Forelimb muscle (tissue), 1 donor: ENCODE measurements around the gene CRHR2. TPM values are rescaled to one million over a fixed set of nuclear protein-coding genes. Genes with fewer than 3 reads are reported as not detected.
"Not testable (repeated sequence)": the region's sequence is repeated elsewhere in the genome, so short reads cannot be mapped to it uniquely, and the experiment has no call there.

Experiments used
- DNase-seq: peaks from one replicate; pipeline ENCODE4 v3.0.0-alpha.2; 2013; ENCODE audit warnings: low read depth
- polyA plus RNA-seq: library from polyadenylated mRNA; unstranded; fragments of 120-200 nt; gene quantifications from one replicate; pipeline ENCODE4 v1.2.1, GENCODE V29; 2013; ENCODE audit not compliant: insufficient read length

The CRHR2 gene
- polyA plus RNA-seq, 1 donor = 3.4 TPM

DNA sequence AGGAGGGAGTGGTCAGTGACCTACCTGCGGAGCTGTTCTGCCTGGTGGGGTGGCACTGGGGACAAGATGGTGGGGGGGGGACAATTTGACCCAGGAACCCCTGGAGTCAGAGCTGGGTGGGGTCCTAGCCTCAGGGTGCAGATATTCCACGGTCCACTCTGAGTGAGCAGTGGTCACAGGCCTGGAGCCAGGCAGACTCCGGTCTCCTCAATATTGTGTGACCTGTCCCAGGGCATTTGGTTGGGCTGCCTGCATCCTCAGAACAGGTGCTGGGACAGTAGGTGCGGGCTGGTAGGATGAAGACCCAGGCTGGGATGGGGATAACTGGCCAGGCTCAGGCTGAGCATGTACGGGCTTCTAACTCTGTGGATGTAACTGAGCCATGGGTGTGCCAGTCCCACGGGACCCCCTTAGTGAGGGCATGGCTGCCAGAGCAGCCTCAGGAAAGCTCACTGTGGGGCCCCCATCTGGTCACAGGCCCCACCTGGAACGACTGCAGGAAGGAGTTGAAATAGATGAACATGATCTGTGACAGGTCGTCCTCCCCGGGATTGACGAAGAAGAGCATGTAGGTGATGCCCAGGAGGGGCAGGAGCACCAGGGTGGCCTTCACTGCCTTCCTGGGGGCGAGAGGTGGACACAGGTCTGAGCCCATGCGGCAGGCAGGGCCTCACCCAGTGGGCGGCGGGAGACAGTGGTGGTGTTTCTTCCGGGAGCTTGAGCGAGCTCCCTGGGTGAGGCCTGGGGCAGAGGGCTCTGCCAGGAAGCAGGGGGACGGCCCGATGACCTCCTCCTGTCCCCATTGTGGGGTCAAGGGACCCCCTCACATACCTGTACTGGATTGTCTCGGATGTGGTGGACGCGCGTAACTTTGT, 26.9 kb downstream of the CRHR2 start:
- no peak for DNase-seq

DNA sequence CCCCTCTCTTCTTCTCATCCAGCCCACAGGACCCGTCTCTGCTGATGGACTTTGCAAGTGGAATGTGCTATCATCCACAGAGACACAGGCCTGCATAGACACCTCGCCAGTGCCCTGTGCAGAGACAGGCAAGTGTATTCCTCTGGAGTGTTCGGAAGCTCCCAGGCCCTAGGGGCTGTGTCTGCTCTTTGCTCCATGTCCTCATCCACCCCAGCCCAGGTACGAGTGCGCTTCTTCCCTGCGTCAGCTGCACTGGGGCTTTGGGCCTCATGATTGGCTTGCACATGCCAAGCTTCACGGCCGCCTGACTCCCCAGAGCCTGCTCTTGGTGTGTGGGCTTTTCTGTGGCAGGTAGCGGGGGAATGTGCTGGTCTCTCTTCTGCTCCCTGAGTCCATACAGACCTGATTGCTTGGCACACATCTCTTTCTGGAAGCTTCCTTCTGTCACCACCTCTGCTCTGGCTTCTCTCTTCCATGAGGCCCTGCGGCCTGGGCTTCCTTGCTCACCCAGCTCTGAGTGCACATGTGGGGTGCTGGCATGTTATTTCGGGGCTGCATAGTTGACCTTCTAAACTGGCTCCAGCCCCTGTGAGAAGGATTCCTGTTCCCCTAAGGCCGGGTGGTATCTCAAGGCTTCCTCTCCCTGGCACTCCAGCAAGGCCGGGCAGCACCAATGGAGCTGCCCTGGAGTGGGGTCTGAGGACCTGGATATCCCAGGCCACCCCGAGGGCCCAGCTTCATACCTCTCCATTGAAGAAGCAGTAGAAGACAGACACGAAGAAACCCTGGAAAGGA, 27.8 kb downstream of the CRHR2 start:
- no peak for DNase-seq

DNA sequence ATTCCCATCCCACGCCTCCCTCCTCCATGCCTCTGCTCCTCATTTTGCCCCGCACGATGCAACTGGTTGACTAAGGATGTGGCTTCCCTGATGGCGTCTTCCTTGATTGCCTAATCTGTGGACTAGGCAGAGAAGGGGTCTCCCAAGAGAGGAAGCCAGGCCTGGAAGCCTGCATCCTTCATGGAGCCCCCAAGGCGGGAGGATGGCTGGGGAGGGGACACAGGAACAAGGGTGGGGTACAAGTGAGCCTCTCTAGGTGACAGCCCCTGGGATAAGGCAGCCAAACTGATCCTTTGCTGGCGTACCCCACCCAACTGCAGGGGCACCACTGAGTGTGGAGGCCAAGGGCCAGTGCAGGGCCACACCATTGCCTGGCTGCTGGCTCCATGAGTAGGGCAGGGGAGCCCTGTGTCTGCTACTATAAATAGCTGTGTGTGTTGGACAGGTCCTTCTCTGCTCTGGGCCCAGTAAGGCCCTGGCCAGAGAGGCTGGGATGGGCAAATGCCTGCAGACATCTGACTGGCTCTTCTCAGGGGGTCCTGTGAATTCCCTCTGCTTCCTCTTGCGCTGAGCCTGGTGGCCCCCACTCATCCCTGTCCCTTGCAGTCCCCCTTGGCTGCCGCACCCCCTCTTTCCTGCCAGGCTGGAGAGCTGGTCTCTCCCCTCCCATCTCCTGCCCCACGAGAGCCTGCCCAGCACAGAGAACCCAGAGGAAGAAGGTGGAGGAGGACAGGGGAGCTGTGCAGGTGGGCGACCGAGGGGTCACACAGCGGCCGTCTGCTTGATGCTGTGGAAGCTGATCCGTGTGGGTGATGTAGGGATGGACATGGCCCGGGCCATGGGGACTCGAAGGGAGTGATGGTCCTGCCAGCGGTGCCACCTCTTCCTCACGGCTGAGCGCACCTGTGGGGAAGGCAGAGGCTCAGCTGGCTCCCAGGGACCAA, 29.3 kb downstream of the CRHR2 start:
- DNase-seq = no peak

DNA sequence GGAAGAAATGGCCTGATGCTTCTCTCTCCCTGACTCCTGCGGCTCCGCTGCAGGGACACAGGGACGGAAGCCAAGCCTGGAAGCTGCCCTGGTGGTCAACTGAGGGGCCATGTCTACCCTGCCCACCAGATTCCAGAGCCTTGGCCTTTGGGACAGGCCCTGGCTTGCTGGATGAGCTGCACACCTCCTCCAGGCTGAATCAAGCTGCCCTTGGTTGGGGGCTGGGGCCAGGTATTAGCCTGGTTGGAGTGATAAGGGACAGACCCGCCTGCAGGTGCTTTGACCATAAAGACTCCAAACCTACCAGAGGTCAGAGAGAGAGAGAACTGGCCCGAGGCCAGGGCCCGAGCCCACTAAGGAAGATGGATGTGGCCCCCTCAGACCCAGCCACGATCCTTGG, 30.1 kb downstream of the CRHR2 start:
- no peak for DNase-seq

DNA sequence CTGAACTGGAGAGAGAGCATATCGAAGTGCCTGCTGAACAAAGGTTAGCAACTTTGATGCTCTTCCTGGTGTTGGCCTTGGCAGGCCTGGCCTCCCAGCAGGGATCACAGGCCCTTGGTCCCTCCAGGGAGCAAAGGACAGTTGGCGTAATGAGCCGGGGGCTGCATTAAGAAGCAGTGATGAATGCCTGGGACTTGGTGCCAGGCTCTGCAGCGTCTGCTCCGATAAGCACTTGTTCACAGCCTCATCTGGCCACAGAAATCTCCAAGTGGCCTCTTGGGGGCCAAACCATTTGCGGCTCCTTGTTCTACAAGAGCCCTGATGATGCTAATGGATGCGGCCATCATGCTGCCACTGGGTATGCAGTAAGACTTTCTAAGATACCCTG, 31.8 kb downstream of the CRHR2 start:
- no peak for DNase-seq

DNA sequence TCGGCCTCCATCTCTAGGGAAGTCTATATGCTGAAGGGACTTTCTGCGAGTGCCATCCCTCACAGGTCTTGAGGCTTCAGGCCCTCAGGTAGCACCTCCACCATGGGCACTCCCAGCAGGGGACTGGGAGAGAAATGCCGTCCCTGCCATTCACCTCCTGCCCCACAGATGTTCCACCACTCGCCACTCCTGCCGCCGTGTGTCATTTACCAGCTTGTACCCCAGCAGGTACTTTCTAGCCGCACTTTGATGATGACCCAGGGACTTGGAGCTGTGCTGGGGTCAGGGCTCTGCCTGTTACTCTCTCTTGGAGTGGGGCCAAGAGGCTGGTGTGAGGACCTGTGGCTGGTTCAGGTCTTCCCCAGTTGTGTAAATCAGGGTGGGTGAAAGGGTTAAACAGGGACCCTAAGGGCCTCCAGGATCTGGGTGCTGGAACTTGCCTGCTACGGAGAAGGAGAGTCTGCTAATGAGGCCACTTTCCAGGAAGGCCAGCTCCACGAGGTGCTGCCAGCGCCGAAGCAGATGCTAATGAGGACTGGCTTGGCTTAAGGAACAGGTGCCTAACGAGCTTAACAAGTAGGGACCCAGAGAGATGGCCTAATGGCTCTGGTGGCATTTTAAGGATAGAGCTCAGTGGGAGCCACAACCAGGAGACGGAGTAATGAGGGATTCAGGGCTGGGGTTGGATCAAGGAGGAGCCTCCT, 32.4 kb downstream of the CRHR2 start:
- no peak for DNase-seq

DNA sequence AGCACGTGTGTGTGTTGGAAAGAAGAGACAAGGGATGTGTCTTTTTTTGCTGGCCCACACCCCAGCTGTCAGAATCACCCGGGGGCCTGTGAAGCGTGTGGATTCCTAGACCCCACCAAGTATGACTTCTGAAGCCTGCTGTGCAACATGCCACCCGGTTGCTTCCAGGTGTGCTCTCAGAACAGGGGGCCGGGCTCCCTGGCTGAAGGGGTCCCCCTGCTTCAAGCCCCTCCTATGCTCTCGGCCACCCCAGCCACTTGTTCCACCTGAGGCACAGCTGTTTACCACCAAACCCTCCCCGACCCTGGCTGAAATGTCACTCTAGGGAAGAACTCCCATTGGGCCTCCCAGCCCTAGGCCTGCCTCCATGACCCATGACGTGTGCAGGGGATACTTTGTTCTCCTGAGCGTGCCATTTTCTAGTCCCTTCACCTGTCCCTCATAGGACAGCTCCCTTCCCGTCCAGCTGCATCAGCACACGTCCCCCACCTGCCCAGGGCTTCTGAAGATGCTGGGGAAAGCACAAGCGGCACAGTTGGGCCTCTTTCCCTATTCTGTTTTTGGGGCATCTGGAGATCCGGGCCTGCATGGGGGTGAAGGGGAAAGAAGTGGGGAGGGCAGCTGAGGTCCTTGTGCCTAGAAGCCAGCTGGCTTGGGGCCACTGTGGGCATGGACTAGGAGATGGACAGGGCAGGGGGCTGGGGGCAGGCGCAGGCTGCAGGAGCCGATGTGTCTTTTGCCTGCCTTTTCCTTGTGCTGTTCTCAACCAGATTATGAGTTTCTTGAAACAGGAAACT, 33.3 kb downstream of the CRHR2 start:
- DNase-seq = no peak

DNA sequence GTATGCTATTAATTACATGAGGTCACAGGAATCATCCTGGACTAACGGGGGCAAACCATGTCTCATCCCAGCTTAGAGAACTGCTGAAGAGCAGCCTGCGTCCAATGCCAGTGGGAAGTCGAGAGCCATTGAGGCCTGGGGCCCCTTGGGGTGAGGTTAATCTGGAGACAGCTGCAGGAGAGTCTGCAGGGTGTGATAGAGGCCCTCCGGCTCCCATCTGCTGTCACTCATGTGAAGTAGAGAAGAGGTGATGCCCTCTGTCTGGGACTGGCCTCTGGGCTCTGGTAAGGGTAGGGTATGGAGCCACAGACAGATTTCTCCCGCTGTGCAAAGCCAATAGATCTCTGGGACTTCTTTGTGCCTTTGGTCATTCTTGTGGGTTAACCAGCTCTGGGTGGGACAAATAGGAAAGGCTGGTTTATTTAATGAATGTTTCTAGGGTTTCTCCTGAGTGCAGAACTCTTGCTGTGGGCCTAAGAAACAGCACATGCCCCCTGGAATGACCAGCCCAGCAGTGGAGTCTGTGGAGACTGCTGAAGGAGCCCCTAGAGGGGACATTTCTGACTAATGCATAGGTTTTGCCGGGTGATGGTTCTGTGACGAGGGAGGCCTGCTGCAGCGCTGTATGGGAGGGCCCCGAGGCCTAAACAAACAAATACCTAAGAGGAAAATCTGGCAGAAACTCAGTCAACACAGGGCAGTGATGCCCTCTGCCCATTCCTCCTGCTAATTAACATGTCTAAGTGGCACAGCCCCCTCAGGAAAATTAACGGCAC, 34.5 kb downstream of the CRHR2 start:
- no peak for DNase-seq

DNA sequence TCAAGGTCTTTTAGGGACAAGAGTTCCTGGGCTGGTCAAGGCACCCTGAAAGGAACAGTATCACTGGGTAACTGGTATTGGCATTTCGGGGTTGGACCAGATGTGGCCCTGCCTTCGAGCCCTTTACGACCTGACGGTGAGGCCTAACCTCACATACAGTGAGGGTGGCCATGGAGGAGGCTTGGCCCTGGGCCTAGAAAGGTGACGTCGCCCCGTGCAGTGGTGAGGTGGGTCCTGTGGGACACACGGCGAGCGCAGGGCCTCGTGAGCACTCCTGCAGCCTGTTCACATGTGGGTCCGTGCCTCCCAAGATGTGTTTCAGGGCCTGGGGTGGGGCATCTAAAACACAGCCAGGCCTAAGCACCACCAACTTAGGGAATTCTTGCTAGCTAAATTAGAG, 36.1 kb downstream of the CRHR2 start:
- no peak for DNase-seq

DNA sequence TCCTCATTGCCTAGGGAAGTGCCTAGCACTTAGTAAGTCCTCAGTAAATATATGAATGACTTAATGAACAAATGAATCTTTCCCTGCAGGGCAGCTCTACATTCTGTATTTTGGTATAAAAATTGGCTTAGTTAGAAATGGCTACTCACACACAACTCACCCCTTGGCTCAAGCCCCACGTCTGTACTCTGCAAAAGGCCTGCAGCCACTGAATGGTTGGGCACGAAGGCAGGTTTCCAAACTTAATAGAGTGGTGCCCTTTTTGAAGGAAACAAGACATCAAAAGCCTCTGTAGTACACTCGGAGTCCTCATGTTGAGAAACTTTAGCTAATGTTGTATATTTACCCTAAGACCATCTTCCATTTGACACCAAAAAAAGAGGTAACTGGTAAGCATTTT, 36.6 kb downstream of the CRHR2 start:
- DNase-seq = no peak

DNA sequence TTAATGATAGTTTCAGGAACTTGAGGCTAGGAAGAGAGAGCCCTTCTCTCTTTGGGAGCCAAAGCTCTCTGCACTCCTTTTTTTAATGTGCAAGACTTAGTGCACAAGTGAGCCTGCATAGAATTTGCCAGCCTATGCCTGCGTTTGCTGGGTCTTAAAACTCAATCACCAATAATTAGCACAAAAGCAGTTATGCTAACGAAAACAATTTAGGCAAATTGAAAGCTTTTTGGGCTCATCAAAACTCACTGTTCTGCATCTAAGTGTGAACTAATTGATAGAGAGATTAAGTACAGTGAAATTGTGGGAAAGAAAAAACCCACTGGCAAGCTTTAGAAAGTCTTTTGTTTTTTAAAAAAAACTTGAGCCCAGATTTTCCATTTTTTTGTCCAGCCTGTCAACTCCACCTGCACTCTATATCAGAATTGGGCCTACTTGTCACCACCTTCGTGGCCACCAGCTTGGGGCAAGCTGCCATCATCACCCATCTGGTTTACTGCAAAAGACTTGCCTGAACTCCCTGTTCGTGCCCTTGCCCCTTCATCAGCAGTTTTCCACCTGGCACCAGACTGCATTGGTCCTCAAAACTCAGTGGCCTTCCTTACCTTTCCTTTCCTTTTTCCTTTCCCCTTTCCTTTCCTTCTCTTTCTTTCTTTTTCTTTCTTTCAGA, 37.8 kb downstream of the CRHR2 start:
- DNase-seq = no peak

DNA sequence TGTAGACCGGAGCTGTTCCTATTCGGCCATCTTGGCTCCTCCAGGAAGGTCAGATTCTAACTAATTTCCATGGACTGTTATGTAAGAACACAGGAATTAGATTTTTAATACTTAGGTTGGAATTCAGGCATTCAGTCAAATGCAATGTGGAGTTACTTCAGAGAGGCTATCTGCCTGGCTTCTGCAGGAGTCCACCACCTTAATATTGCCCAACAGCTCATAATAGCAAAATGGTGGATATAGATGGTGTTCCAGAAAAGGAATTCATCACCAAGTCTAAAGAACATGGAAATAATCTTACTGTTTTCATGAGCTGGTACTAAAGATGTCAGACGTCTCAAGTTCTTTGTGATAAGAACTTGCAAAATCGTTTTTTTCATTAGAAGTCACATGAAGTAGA, 39.5 kb downstream of the CRHR2 start:
- no peak for DNase-seq

DNA sequence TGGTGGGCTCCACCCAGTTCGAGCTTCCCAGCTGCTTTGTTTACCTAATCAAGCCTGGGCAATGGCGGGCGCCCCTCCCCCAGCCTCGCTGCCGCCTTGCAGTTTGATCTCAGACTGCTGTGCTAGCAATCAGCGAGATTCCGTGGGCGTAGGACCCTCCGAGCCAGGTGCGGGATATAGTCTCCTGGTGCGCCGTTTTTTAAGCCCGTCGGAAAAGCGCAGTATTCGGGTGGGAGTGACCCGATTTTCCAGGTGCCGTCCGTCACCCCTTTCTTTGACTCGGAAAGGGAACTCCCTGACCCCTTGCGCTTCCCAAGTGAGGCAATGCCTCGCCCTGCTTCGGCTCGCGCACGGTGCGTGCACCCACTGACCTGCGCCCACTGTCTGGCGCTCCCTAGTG, 39.9 kb downstream of the CRHR2 start:
- DNase-seq = not testable (repeated sequence)

DNA sequence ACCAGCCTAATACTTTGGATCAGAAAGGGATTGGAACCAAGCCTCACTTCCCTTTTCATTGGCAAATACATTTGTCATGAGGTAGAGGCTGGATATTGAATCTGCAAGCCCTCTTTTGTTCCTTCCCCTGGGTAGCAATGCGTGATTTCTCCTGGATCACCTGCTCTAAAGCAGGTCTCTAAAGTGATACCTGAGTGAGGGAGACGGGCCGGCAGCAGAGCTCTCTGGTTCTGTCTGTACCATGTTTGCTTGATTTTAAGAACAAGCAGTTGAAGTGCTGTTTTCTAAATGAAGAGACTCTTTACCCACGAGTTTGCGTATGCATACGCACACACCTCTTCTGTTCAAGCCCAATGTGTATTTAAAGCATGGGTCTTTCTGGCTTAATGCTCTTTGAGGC, 46.5 kb downstream of the CRHR2 start:
- no peak for DNase-seq

DNA sequence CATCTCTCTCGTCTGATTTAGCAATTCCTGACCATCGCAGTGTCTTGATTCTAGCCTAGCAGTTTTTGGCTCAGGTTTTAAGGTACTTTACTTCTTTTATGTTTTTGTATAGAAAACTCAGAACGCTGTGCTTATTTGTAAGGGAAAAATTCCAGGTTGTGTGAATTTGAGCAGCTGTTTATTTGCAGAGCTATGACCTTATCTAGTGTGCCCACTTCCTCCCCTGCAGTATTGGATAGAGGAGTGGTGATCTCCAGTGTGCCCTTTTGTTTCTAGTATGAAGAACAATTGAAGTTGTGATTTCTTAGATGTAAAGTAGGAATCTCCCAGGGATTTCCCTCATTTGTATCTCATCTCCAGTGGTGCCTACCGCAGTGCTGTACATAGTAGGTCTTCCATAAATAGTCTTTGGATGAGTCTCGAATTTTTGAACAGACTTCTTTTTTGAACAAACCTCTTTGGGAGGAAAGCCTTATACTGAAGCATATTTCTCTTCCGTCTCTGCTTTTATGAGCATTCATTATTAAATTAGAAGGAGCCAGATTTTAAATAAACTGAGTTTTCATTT, 47.5 kb downstream of the CRHR2 start:
- no peak for DNase-seq

DNA sequence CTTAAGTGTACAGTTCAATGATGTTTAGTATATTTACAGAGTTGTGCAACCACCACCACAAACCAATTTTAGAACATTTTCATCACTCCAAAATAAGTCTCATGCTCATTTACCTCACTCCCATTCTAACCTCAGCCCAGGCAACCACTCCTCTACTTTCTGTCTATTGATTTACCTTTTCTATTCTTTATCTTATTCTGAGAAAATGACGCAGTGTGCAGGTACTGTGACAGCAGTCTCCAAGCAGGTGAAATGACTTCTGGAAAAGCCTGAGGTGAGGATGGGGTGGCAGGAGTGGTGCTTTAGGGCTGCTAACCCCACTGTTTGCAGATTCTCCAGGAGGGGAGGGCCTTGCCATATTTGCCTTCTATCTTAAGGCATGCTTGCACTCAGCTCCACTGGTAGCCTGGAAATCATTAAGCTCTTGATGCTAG, 48.0 kb downstream of the CRHR2 start:
- DNase-seq = no peak

DNA sequence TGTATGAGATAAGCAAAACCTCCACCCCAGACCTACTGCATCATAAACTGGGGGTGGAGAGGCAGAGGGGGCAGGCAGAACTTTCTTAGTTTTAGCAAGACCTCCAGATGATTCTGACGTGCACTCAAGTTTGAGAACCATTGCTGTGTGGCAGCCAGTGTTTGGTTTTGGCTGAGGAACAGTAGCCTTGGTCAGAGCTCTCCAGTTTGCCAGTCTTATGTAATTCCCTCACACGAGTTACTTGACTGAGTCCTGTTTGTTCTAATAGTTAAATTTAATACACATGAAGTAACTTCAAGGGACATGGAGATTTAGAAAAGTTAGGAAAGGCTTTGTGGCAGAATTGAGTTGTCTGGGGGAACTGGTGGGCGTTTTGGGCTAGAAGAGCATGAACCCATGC, 49.0 kb downstream of the CRHR2 start:
- DNase-seq = no peak

DNA sequence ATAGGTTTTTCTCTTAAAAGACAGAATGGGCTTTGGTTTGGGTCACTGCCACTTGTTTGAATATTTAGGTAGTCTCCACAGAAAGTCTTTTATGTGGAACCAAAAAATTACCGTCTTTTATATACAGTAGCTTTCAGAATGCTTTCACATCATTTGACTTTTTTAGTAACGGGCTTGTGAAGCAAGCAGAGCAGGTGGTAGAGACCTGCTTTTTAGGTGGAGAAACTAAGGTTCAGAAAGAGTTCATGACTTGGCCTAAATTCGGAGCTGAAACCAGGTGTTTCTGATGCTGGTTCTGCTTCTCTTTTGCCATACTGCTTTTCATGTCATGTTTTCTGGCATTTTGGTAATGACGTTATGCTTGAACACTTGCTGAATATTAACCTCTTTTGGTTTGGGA, 51.3 kb downstream of the CRHR2 start:
- no peak for DNase-seq

DNA sequence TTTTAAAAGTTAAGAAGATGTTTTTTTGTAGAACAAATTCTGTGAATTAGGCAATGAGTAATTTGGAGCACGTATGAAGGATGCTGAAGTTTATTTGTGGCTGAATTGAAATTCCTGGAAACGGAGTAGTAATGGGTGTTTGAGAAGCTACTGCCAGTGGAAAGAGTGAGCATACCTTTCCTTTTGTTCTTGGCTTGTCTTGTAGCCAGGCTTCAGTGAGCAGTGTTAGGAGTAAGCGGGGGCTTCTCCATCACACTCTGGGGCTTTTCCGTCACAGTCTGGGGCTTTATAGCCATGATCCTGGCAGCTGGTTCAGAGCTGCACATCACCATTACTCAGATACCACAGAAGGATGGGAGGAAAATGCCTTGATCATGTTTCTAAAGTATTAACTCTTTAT, 55.2 kb downstream of the CRHR2 start:
- DNase-seq = no peak
